GM19467 (cell line): ENCODE measurements around the gene C19orf33.
"Not testable (repeated sequence)": the region's sequence is repeated elsewhere in the genome, so short reads cannot be mapped to it uniquely, and the experiment has no call there.

Experiments
- ATAC-seq: cut with Tn5 transposase; IDR thresholded peaks from one replicate; pipeline ENCODE4 v1.9.1; 2021; ENCODE audit warnings: mild to moderate bottlenecking, moderate library complexity; ENCODE audit not compliant: unreplicated experiment

C19orf33 gene

GRCh38 chr19:38303517-38304351 lies at the start of gene C19orf33:
Gene C19orf33, plus strand, starts transcription at chr19:38304251. Its CDS starts 11 bp downstream, at chr19:38304262.
- no peak for ATAC-seq

GRCh38 chr19:38255383-38256014 lies 48.6 kb upstream of the C19orf33 start:
- ATAC-seq: no peak

GRCh38 chr19:38261942-38262341 lies 42.1 kb upstream of the C19orf33 start:
- ATAC-seq: not testable (repeated sequence)

GRCh38 chr19:38262585-38263268 lies 41.3 kb upstream of the C19orf33 start:
- no peak for ATAC-seq

GRCh38 chr19:38263689-38264485 lies 40.2 kb upstream of the C19orf33 start:
- no peak for ATAC-seq

GRCh38 chr19:38264486-38265212 lies 39.4 kb upstream of the C19orf33 start, which contains the start of gene SPINT2:
Gene SPINT2, plus strand, starts transcription at chr19:38264573. Its CDS starts 320 bp downstream, at chr19:38264893.
- ATAC-seq: no peak

GRCh38 chr19:38265213-38265861 lies 38.7 kb upstream of the C19orf33 start:
- ATAC-seq: no peak

- no peak for ATAC-seq
These were observed 38.1 kb upstream of the C19orf33 start for GRCh38 chr19:38265921-38266429.

- ATAC-seq: no peak
These were observed 37.0 kb upstream of the C19orf33 start for GRCh38 chr19:38266981-38267597.

- no peak for ATAC-seq
These were observed 36.1 kb upstream of the C19orf33 start for GRCh38 chr19:38267761-38268483.

GRCh38 chr19:38268539-38268938 lies 35.5 kb upstream of the C19orf33 start:
- ATAC-seq: no peak

GRCh38 chr19:38270587-38271167 lies 33.4 kb upstream of the C19orf33 start:
- ATAC-seq: no peak

- ATAC-seq: no peak
These were observed 30.6 kb upstream of the C19orf33 start for GRCh38 chr19:38273499-38273898.

GRCh38 chr19:38274739-38275138 lies 29.3 kb upstream of the C19orf33 start:
- no peak for ATAC-seq

GRCh38 chr19:38276942-38277517 lies 27.0 kb upstream of the C19orf33 start:
- no peak for ATAC-seq

- no peak for ATAC-seq
These were observed 26.5 kb upstream of the C19orf33 start for GRCh38 chr19:38277549-38277948.

GRCh38 chr19:38277969-38278680 lies 25.9 kb upstream of the C19orf33 start:
- no peak for ATAC-seq
